Type B pancreatic cell (in vitro differentiated cells): ENCODE results near the gene B3GNT9. TPM values are rescaled to one million over a fixed set of nuclear protein-coding genes. Genes with fewer than 3 reads are reported as not detected.

Experiments used
- DNase-seq: peaks from one replicate; pipeline ENCODE4 v3.0.0; 2021; ENCODE audit warnings: mixed read lengths; ENCODE audit not compliant: unreplicated experiment; ENCODE audit errors: extremely low spot score
- H3K27ac Mint-ChIP-seq: 2 replicates; pipeline ENCODE4 v1.8.0; 2021; ENCODE audit warnings: mild to moderate bottlenecking, mixed read lengths
- H3K27me3 Mint-ChIP-seq: 2 replicates; pipeline ENCODE4 v1.8.0; 2021; ENCODE audit warnings: mixed read lengths
- H3K36me3 Mint-ChIP-seq: 2 replicates; pipeline ENCODE4 v1.8.0; 2021; ENCODE audit warnings: mixed read lengths
- H3K4me1 Mint-ChIP-seq: one replicate; pipeline ENCODE4 v1.8.0; 2021; ENCODE audit warnings: mixed read lengths; ENCODE audit not compliant: unreplicated experiment
- H3K4me3 Mint-ChIP-seq: 2 replicates; pipeline ENCODE4 v1.8.0; 2021; ENCODE audit warnings: mild to moderate bottlenecking, mixed read lengths
- H3K9me3 Mint-ChIP-seq: 2 replicates; pipeline ENCODE4 v1.8.0; 2021; ENCODE audit warnings: mixed read lengths
- total RNA-seq: library from RNA; stranded (reverse); gene quantifications from 2 replicates; pipeline ENCODE4 v1.2.1, GENCODE V29; 2021; ENCODE audit warnings: low replicate concordance
- TF ChIP-seq, protein P1 (sequence below): fragments of 200-600 bp; sonication (generic); conservative IDR thresholded peaks from 2 replicates; pipeline ENCODE4 v1.5.0; 2021; ENCODE audit warnings: antibody characterized with exemption, mild to moderate bottlenecking

The B3GNT9 gene
- total RNA-seq, 1 donor from 2014 or later, result 11.0 TPM

- Mint-ChIP-seq H3K4me3 (peak overlapping the region; percentile 64), H3K9me3 (no peaks in the 10 kb centered on the region), H3K27me3 (peaks cover 62% of the 10 kb centered on the region), H3K36me3 (peaks cover 8% of the 10 kb centered on the region), H3K27ac (no peak overlapping the region), H3K4me1 (peaks cover 28% of the 10 kb centered on the region)
- TF ChIP-seq, protein P1, sequence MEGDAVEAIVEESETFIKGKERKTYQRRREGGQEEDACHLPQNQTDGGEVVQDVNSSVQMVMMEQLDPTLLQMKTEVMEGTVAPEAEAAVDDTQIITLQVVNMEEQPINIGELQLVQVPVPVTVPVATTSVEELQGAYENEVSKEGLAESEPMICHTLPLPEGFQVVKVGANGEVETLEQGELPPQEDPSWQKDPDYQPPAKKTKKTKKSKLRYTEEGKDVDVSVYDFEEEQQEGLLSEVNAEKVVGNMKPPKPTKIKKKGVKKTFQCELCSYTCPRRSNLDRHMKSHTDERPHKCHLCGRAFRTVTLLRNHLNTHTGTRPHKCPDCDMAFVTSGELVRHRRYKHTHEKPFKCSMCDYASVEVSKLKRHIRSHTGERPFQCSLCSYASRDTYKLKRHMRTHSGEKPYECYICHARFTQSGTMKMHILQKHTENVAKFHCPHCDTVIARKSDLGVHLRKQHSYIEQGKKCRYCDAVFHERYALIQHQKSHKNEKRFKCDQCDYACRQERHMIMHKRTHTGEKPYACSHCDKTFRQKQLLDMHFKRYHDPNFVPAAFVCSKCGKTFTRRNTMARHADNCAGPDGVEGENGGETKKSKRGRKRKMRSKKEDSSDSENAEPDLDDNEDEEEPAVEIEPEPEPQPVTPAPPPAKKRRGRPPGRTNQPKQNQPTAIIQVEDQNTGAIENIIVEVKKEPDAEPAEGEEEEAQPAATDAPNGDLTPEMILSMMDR, result no peak
- DNase-seq, result no peak
Observed at GRCh38 chr16:67174706-67175231, 24.0 kb upstream of the B3GNT9 start.

- TF ChIP-seq, protein P1, result peak; percentile 36
- Mint-ChIP-seq H3K9me3 (no peaks in the 10 kb centered on the region), H3K36me3 (peaks cover 8% of the 10 kb centered on the region), H3K27ac (peak overlapping the region; percentile 94), H3K4me1 (peaks cover 29% of the 10 kb centered on the region), H3K4me3 (peak overlapping the region; percentile 88), H3K27me3 (peaks cover 69% of the 10 kb centered on the region)
- DNase-seq, result no peak
Observed at GRCh38 chr16:67173808-67174705, 23.3 kb upstream of the B3GNT9 start.

- Mint-ChIP-seq H3K4me3 (peak overlapping the region; percentile 88), H3K9me3 (no peaks in the 10 kb centered on the region), H3K4me1 (peaks cover 29% of the 10 kb centered on the region), H3K36me3 (peaks cover 8% of the 10 kb centered on the region), H3K27me3 (peaks cover 70% of the 10 kb centered on the region), H3K27ac (peak overlapping the region; percentile 94)
- no peak for DNase-seq
- TF ChIP-seq, protein P1, result no peak
Observed at GRCh38 chr16:67173323-67173722, 22.5 kb upstream of the B3GNT9 start.

- TF ChIP-seq, protein P1, result no peak
- Mint-ChIP-seq H3K4me3 (peak overlapping the region; percentile 88), H3K9me3 (no peaks in the 10 kb centered on the region), H3K27me3 (peaks cover 81% of the 10 kb centered on the region), H3K27ac (peak overlapping the region; percentile 88), H3K4me1 (peaks cover 24% of the 10 kb centered on the region), H3K36me3 (no peaks in the 10 kb centered on the region)
- no peak for DNase-seq
Observed at GRCh38 chr16:67170949-67171649, 20.3 kb upstream of the B3GNT9 start.

DNA sequence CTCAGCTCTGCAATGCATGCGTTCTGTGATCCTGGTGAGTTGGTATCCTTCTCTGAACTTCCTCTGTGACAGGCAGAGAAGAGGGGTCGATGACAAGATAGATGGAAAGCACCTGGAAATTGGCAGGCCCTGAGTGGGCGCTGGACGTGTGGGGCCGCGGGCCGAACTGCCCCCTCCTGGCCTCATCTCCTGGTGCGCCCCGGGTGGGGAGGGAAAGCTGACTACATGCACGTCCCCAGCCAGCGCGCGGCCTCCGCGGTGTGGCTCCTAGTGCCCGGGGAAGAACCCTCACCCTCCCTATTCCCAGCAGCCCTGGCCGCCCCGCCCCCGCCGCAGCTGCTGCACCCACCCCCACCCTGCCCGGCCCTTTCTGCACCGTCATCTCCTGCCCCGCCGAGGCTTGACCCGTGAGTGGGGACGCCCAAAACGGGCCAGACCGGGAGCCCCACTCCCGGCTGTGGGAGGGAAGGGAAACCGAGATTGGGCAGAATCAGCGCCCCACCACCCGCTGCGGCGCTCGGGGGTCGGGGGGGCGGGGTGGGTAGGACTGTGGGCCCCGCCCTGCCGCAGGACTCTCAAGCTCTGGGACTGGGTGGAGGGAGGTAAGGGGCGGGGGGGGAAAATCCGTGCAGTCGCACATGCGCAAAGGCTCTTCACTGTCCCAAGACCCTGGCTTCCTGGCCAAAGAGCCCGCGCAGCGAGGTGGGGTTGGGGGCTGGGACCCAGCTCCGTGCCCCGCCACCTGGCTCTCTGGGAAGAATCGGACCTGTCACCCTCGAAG, 19.6 kb upstream of the B3GNT9 start, which contains the start of gene NOL3:
NOL3 (plus strand) TSS at position 371 of the 781 bp plus-strand sequence.
- DNase-seq, result no peak
- H3K36me3 Mint-ChIP-seq, result no peaks in the 10 kb centered on the region
- H3K27me3 Mint-ChIP-seq, result peaks cover 82% of the 10 kb centered on the region
- TF ChIP-seq, protein P1, result no peak
- peak within 1 kb of the TSS; percentile 88 for H3K27ac Mint-ChIP-seq
- peak within 1 kb of the TSS; percentile 88 for H3K4me3 Mint-ChIP-seq
- H3K9me3 Mint-ChIP-seq, result no peaks in the 10 kb centered on the region
- H3K4me1 Mint-ChIP-seq, result peaks cover 24% of the 10 kb centered on the region
